HCT116 (cell line): ENCODE data around the gene ST3GAL6. TPM values are rescaled to one million over a fixed set of nuclear protein-coding genes. Genes with fewer than 3 reads are reported as not detected.

Experiments used
- ATAC-seq: fragments of 200-7000 bp; cut with Tn5 transposase; 2 replicates; pipeline ENCODE4 v1.9.1; 2020; ENCODE audit warnings: mild to moderate bottlenecking, moderate library complexity
- BruUV-seq: library from RNA; stranded (reverse); fragments of 400-500 nt; replicated peaks from 2 replicates; lab custom pipeline; 2021; lab: Mats Ljungman, UMichigan
- CTCF ChIA-PET: fragments of 300-600 bp; sonication (Branson Sonifier 250); formaldehyde crosslinking; loops from one replicate; lab custom pipeline; 2021; ENCODE audit warnings: antibody characterized with exemption; lab: Charles Lee
- POLR2A ChIA-PET: fragments of 300-600, 350-600 bp; sonication (Branson Sonifier 250); formaldehyde crosslinking; loops from one replicate; lab custom pipeline; 2021; ENCODE audit warnings: antibody characterized with exemption; lab: Charles Lee
- RAD21 ChIA-PET, 2 experiments: fragments of 300-600 bp; sonication (Branson Sonifier 250); formaldehyde crosslinking; loops; one replicate each; lab custom pipeline; 2023; ENCODE audit warnings: low total read pairs in 2 of 2; ENCODE audit not compliant: uncharacterized antibody in 2 of 2, unreplicated experiment in 2 of 2, low non-redundant PET in 1 of 2; lab: Charles Lee
- DNase-seq: peaks from one replicate; pipeline ENCODE4 v3.0.0-alpha.2; 2010; ENCODE audit warnings: low read depth, low spot score
- H2AFZ ChIP-seq: fragments of 200-600 bp; shearing (Covaris generic), sonication (generic); 2 replicates; pipeline ENCODE4 v1.6.1; 2017; ENCODE audit warnings: low read depth, mixed run types, mixed read lengths, antibody characterized with exemption, low read length; ENCODE audit not compliant: poor library complexity, severe bottlenecking
- H3K27ac ChIP-seq: 2 replicates; pipeline ENCODE4 v1.5.1; 2012; ENCODE audit warnings: low read depth, low read length
- H3K27me3 ChIP-seq: fragments of 200-600 bp; sonication (generic); 2 replicates; pipeline ENCODE4 v1.6.1; 2016; ENCODE audit warnings: mixed run types, low read length, mixed read lengths; ENCODE audit not compliant: insufficient read depth
- H3K36me3 ChIP-seq, 2 experiments: fragments of 200-500 bp in 1 of 2; fragments of 200-600 bp in 1 of 2; sonication (Bioruptor generic) in 1 of 2; sonication (generic) in 1 of 2; 2 replicates each; pipeline versions ENCODE4 v1.5.1 to v1.6.1; 2014 to 2016; ENCODE audit warnings: low read length in 2 of 2, inconsistent platforms in 1 of 2, mixed read lengths in 1 of 2, mixed run types in 1 of 2; ENCODE audit not compliant: insufficient read depth in 2 of 2, control insufficient read depth in 1 of 2
- H3K4me1 ChIP-seq, 2 experiments: fragments of 200-600 bp in 1 of 2; sonication (generic) in 1 of 2; 2 replicates each; pipeline versions ENCODE4 v1.5.1 to v1.6.1; 2012 to 2017; ENCODE audit warnings: low read length in 2 of 2, inconsistent platforms in 1 of 2, mild to moderate bottlenecking in 1 of 2, mixed read lengths in 1 of 2, mixed run types in 1 of 2, moderate library complexity in 1 of 2; ENCODE audit not compliant: insufficient read depth in 2 of 2, control insufficient read depth in 1 of 2
- H3K4me2 ChIP-seq: fragments of 200-600 bp; sonication (generic); 2 replicates; pipeline ENCODE4 v1.6.1; 2017; ENCODE audit warnings: mixed run types, low read length, mixed read lengths
- H3K4me3 ChIP-seq, 2 experiments: fragments of 200-600 bp in 1 of 2; sonication (generic) in 1 of 2; replicated peaks in 1 of 2; 2 replicates each; pipeline ENCODE4 v1.5.1; 2011 to 2016; ENCODE audit warnings: low read length in 2 of 2, control low read depth in 1 of 2, low read depth in 1 of 2, mild to moderate bottlenecking in 1 of 2, mixed read lengths in 1 of 2, mixed run types in 1 of 2
- H3K79me2 ChIP-seq: fragments of 200-600 bp; sonication (generic); 2 replicates; pipeline ENCODE4 v1.6.1; 2017; ENCODE audit warnings: mild to moderate bottlenecking, mixed run types, low read length, moderate library complexity, mixed read lengths; ENCODE audit not compliant: insufficient read depth
- H3K9ac ChIP-seq: fragments of 200-600 bp; sonication (generic); 2 replicates; pipeline ENCODE4 v1.6.1; 2016; ENCODE audit warnings: low read length, mixed read lengths
- H3K9me2 ChIP-seq: fragments of 200-600 bp; sonication (generic), shearing (Covaris generic); 2 replicates; pipeline ENCODE4 v1.6.1; 2017; ENCODE audit warnings: mixed run types, mild to moderate bottlenecking, moderate library complexity; ENCODE audit not compliant: insufficient read depth
- H3K9me3 ChIP-seq, 2 experiments: fragments of 200-500 bp in 1 of 2; fragments of 200-600 bp in 1 of 2; sonication (Bioruptor generic) in 1 of 2; sonication (generic) in 1 of 2; 2 replicates each; pipeline ENCODE4 v1.6.1; 2014 to 2017; ENCODE audit warnings: low read length in 2 of 2, mixed read lengths in 2 of 2, inconsistent platforms in 1 of 2, low read depth in 1 of 2, mild to moderate bottlenecking in 1 of 2, mixed run types in 1 of 2, moderate library complexity in 1 of 2; ENCODE audit not compliant: control insufficient read depth in 1 of 2, insufficient read depth in 1 of 2
- H4K20me1 ChIP-seq: fragments of 200-600 bp; sonication (generic), shearing (Covaris generic); 2 replicates; pipeline ENCODE4 v1.6.1; 2017; ENCODE audit warnings: mixed run types, mild to moderate bottlenecking, moderate library complexity; ENCODE audit not compliant: insufficient read depth
- ATF3 ChIP-seq: IDR thresholded peaks from 2 replicates; pipeline ENCODE4 v1.6.1; 2012
- CBX3 ChIP-seq: IDR thresholded peaks from 2 replicates; pipeline ENCODE4 v1.6.1; 2012; ENCODE audit warnings: low read depth
- CEBPB ChIP-seq: IDR thresholded peaks from 2 replicates; pipeline ENCODE4 v1.6.1; 2012; ENCODE audit warnings: low read depth
- CTCF ChIP-seq, 3 experiments: fragments of 200-600 bp in 1 of 3; sonication (generic) in 1 of 3; IDR thresholded peaks in 2 of 3; conservative IDR thresholded peaks in 1 of 3; 2 replicates each; pipeline ENCODE4 v1.5.1; 2012 to 2017; ENCODE audit warnings: low read depth in 2 of 3, low read length in 2 of 3, antibody characterized with exemption in 1 of 3, borderline replicate concordance in 1 of 3, control low read depth in 1 of 3, mild to moderate bottlenecking in 1 of 3, mixed read lengths in 1 of 3, mixed run types in 1 of 3, moderate library complexity in 1 of 3; ENCODE audit not compliant: insufficient read depth in 1 of 3
- EGR1 ChIP-seq: IDR thresholded peaks from 2 replicates; pipeline ENCODE4 v1.6.1; 2012; ENCODE audit warnings: low read depth
- EZH2 ChIP-seq: fragments of 200-600 bp; sonication (generic); IDR thresholded peaks from 2 replicates; pipeline ENCODE4 v1.6.1; 2017; ENCODE audit warnings: antibody characterized with exemption, mixed run types
- EZH2phosphoT487 ChIP-seq: fragments of 200-600 bp; IDR thresholded peaks from 2 replicates; pipeline ENCODE4 v1.6.1; 2018; ENCODE audit warnings: antibody characterized with exemption, borderline replicate concordance
- FOSL1 ChIP-seq: IDR thresholded peaks from 2 replicates; pipeline ENCODE4 v1.6.1; 2012; ENCODE audit warnings: low read depth
- JUND ChIP-seq: IDR thresholded peaks from 2 replicates; pipeline ENCODE4 v1.6.1; 2012
- MAX ChIP-seq: IDR thresholded peaks from 2 replicates; pipeline ENCODE4 v1.6.1; 2012
- POLR2A ChIP-seq: IDR thresholded peaks from 2 replicates; pipeline ENCODE4 v1.7.0; 2011; ENCODE audit warnings: borderline replicate concordance; ENCODE audit not compliant: insufficient read depth, insufficient read length; ENCODE audit errors: extremely low read depth
- RAD21 ChIP-seq: IDR thresholded peaks from 2 replicates; pipeline ENCODE4 v1.6.1; 2012; ENCODE audit warnings: low read depth, mild to moderate bottlenecking
- REST ChIP-seq: IDR thresholded peaks from 2 replicates; pipeline ENCODE4 v1.6.1; 2012; ENCODE audit warnings: low read depth
- SIN3A ChIP-seq: IDR thresholded peaks from 2 replicates; pipeline ENCODE4 v1.6.1; 2012; ENCODE audit warnings: low read depth
- SP1 ChIP-seq: IDR thresholded peaks from 2 replicates; pipeline ENCODE4 v1.6.1; 2012; ENCODE audit warnings: low read depth
- TCF7L2 ChIP-seq: IDR thresholded peaks from 2 replicates; pipeline ENCODE4 v1.7.0; 2011; ENCODE audit warnings: borderline replicate concordance, inconsistent platforms; ENCODE audit not compliant: insufficient read depth, insufficient read length; ENCODE audit errors: extremely low read depth
- YY1 ChIP-seq: IDR thresholded peaks from 2 replicates; pipeline ENCODE4 v1.6.1; 2011; ENCODE audit warnings: low read length, low read depth, moderate library complexity, mild to moderate bottlenecking; ENCODE audit not compliant: insufficient replicate concordance; ENCODE audit errors: extremely low read depth
- ZBTB33 ChIP-seq: IDR thresholded peaks from 2 replicates; pipeline ENCODE4 v1.6.1; 2011; ENCODE audit warnings: mild to moderate bottlenecking, low read length, moderate library complexity; ENCODE audit not compliant: insufficient replicate concordance; ENCODE audit errors: extremely low read depth
- ZNF274 ChIP-seq: fragments of 200-500 bp; sonication (Bioruptor generic); IDR thresholded peaks from 2 replicates; pipeline ENCODE4 v1.6.1; 2014; ENCODE audit warnings: mild to moderate bottlenecking, low read depth, low read length, inconsistent platforms
- intact Hi-C: fragments of 100-400 bp; cut with micrococcal nuclease; formaldehyde crosslinking; loops from 2 replicates; pipeline ENCODE4 v1.10.0; 2022
- total RNA-seq: library from RNA; stranded (reverse); gene quantifications from one replicate; pipeline ENCODE4 v1.2.1, GENCODE V29; 2021; ENCODE audit not compliant: unreplicated experiment

ST3GAL6 gene
- total RNA-seq, 1 experiment from 2014 or later: 10.6 TPM

- ChIA-PET CTCF (no interaction called here), RAD21 (no interaction called here), POLR2A (no interaction called here)
- H3K9me3 ChIP-seq: no peaks in the 10 kb centered on the region
- no peaks in the 10 kb centered on the region for H4K20me1 ChIP-seq
- no peak overlapping the region for H2AFZ ChIP-seq
- H3K79me2 ChIP-seq: no peaks in the 10 kb centered on the region
- no peaks in the 10 kb centered on the region; a peak in 1 of 4 replicates for H3K4me1 ChIP-seq
- no peak overlapping the region for H3K4me2 ChIP-seq
- H3K9me2 ChIP-seq: no peaks in the 10 kb centered on the region
- DNase-seq (no peak), ATAC-seq (no peak)
- no peak overlapping the region for H3K4me3 ChIP-seq
- H3K27me3 ChIP-seq: no peaks in the 10 kb centered on the region
- no TSS peak for BruUV-seq
- intact Hi-C loops: no loop called here
- H3K9ac ChIP-seq: no peak overlapping the region
- H3K27ac ChIP-seq: no peak overlapping the region
- peaks cover 0 to 3% of the 10 kb centered on the region in 2 experiments; a peak in 2 of 4 replicates for H3K36me3 ChIP-seq
- no peak for TF ChIP-seq FOSL1
- TF ChIP-seq CEBPB: no peak
- TF ChIP-seq SIN3A: no peak
- no peak for TF ChIP-seq EZH2
- TF ChIP-seq TCF7L2: no peak
- no peak for TF ChIP-seq JUND
- no peak for TF ChIP-seq REST
- TF ChIP-seq YY1: no peak
- TF ChIP-seq MAX: no peak
- TF ChIP-seq RAD21: no peak
- TF ChIP-seq EGR1: no peak
- no peak for TF ChIP-seq ATF3
- no peak for TF ChIP-seq CTCF (IDR thresholded peaks at IDR 0.05 in 2 of 3, conservative IDR thresholded peaks at IDR 0.05 in 1 of 3; ENCODE audit: borderline replicate concordance in 1 of 3, insufficient read depth in 1 of 3, low read depth in 2 of 3, low read length in 2 of 3)
- no peak for TF ChIP-seq CBX3
- no peak for TF ChIP-seq ZBTB33
- TF ChIP-seq SP1: no peak
- no peak for TF ChIP-seq POLR2A
- no peak for TF ChIP-seq EZH2phosphoT487
- TF ChIP-seq ZNF274: no peak
Measured at GRCh38 chr3:98787181-98787580, 24.0 kb downstream of the ST3GAL6 start.
